ENCODE results near the gene PRKCE. TPM values are rescaled to one million over a fixed set of nuclear protein-coding genes. Genes with fewer than 3 reads are reported as not detected.
A peak's percentile ranks its signal among the peaks of the same experiment; 100 is the strongest.

The PRKCE gene
- total RNA-seq, 1 experiment from 2014 or later = 5.3 TPM

GRCh38 chr2:45983213-45983612 lies 331.7 kb downstream of the PRKCE start:
- in situ Hi-C loops (cut with HindIII; ENCODE audit: low pct_unique_long_range_greater_than_20kb, low sequenced_read_pairs) = no loop called here
- no peak for DNase-seq (ENCODE audit: low read depth)

- in situ Hi-C loops (cut with HindIII; ENCODE audit: low pct_unique_long_range_greater_than_20kb, low sequenced_read_pairs) = no loop called here
- no peak for DNase-seq (ENCODE audit: low read depth)
Measured at GRCh38 chr2:45984366-45984765, 332.9 kb downstream of the PRKCE start.

GRCh38 chr2:45984896-45985473 lies 333.5 kb downstream of the PRKCE start:
- no peak for DNase-seq (ENCODE audit: low read depth)
- in situ Hi-C loops (cut with HindIII; ENCODE audit: low pct_unique_long_range_greater_than_20kb, low sequenced_read_pairs) = no loop called here

- DNase-seq (ENCODE audit: low read depth) = no peak
- in situ Hi-C loops (cut with HindIII; ENCODE audit: low pct_unique_long_range_greater_than_20kb, low sequenced_read_pairs) = no loop called here
Measured at GRCh38 chr2:45986509-45986908, 335.0 kb downstream of the PRKCE start.

DNA sequence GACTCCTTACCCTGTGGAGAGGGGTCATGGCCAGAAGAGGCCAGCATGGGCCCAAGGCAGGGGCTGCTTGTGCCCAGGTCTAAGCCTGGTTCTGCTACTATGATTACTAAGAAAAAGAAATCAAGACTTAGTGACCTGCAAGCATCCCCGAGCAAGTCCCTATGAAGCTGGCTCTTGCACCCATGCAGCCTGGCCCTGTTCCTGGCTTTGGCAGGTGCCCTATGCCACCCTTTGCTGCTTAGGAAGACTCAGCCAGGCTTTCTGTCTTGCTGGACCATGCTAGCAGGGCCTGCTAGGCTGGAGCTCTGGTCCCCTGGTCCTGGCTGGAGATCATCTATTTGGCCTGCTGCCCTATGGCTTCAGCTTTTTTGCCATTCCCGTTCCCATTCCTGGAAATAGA lies 336.4 kb downstream of the PRKCE start:
- no peak for DNase-seq (ENCODE audit: low read depth)
- in situ Hi-C loops (cut with HindIII; ENCODE audit: low pct_unique_long_range_greater_than_20kb, low sequenced_read_pairs) = no loop called here

- in situ Hi-C loops (cut with HindIII; ENCODE audit: low pct_unique_long_range_greater_than_20kb, low sequenced_read_pairs) = no loop called here
- DNase-seq (ENCODE audit: low read depth) = no peak
Measured at GRCh38 chr2:45988879-45989278, 337.4 kb downstream of the PRKCE start.

- DNase-seq (ENCODE audit: low read depth) = no peak
- in situ Hi-C loops (cut with HindIII; ENCODE audit: low pct_unique_long_range_greater_than_20kb, low sequenced_read_pairs) = no loop called here
Measured at GRCh38 chr2:45990131-45990530, 338.7 kb downstream of the PRKCE start.

- DNase-seq (ENCODE audit: low read depth) = peak; percentile 28
- in situ Hi-C loops (cut with HindIII; ENCODE audit: low pct_unique_long_range_greater_than_20kb, low sequenced_read_pairs) = no loop called here
Measured at GRCh38 chr2:45992021-45992740, 340.7 kb downstream of the PRKCE start.

DNA sequence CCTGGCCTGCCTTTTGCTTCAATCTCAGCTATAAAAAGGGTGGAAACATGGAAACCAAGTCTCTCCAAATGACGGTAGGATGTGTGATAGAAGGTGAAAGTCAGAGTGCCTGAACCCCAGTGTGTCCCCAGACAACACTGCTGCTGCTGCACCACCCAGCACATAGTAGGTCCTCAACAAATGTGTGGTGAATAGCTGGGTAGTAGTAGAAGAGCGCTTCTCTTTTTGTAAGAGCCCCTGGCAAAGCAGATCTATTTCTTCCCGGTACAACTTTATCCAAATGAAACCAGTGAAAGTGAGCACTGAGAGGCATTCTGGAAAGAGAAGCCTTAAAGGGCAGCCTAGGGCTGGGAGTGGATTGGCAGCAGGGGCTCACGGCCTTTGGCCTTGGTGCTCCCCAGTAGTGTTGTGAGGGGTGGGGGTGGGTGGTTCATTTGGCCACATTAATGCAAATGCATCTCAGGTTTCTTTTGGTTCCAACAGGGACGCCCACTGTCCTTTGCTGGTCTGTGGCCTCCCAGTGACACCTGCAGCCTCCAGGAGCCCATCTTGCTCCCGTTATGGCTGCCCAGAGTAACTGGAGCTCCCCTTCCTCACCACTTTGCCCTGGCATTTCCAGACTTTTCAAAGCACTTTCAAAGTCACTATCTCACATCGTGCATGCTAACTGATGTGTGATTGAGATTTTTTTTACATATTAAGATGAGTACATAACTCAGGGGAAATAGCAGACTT lies 341.4 kb downstream of the PRKCE start:
- DNase-seq (ENCODE audit: low read depth) = no peak
- in situ Hi-C loops (cut with HindIII; ENCODE audit: low pct_unique_long_range_greater_than_20kb, low sequenced_read_pairs) = no loop called here

DNA sequence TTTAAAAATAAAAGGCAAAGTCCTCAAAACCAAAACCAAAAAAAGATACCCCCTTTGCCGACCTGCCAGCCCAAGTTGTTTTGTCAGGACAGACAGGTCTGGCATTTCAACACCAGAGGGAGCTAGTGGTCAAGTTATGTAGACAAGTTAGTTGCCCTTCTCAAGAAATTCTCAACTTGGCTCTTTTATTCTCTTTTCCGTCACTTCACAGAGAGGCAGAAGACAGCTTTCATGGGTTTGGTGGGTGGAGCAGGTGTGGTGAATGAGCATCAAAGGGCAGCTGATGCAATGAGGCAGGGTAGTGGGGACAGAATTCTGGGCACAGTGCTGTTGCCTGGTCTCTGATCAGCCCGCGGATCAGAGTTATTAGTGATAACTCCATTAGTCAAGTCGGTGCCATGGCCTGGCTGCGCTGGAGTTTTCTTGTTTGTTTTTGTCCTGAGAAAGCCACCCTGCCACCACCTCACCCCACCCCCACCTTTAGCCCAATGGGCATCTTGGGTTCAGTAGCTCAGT lies 342.1 kb downstream of the PRKCE start:
- in situ Hi-C loops (cut with HindIII; ENCODE audit: low pct_unique_long_range_greater_than_20kb, low sequenced_read_pairs) = no loop called here
- peak; percentile 39 for DNase-seq (ENCODE audit: low read depth)

- DNase-seq (ENCODE audit: low read depth) = no peak
- in situ Hi-C loops (cut with HindIII; ENCODE audit: low pct_unique_long_range_greater_than_20kb, low sequenced_read_pairs) = no loop called here
Measured at GRCh38 chr2:45994060-45994459, 342.6 kb downstream of the PRKCE start.

GRCh38 chr2:46000660-46001059 lies 349.2 kb downstream of the PRKCE start:
- in situ Hi-C loops (cut with HindIII; ENCODE audit: low pct_unique_long_range_greater_than_20kb, low sequenced_read_pairs) = no loop called here
- DNase-seq (ENCODE audit: low read depth) = no peak

GRCh38 chr2:46001290-46001689 lies 349.8 kb downstream of the PRKCE start:
- no peak for DNase-seq (ENCODE audit: low read depth)
- in situ Hi-C loops (cut with HindIII; ENCODE audit: low pct_unique_long_range_greater_than_20kb, low sequenced_read_pairs) = no loop called here

DNA sequence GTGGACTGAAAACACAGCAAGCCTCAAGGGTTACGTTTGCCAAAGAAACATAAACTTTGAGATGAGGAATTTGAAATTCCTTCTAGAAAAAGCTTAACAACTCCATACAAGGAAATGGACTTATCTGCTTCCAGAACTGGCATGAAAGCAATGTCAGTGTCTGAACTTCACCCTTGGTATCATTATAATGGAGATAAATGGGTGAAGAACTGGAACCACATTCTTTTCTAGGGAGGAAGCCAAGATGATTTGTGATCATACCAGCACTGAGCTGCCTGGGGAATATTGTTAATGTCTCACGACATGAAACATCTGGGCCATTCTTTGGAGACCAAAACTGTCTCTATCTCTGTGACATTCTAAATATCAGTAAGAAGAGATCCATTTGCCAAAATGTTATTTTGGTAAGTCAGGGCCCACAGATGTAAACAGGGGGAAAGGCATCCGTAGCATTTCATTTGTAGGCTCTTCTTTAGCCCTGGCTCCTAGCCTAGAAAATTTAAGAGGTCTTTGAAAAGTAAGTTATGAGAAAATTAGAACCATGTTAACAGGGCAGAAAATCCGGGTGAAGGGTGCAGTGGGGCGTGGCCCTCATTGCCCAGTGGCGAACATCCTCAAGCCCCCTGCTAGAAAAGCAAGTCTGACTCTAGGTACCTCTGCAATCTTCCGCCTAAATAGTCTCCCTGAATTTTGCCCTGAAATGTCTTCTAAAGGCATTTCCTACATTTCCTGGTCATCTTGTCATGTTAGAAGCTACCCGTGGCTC lies 350.4 kb downstream of the PRKCE start:
- DNase-seq (ENCODE audit: low read depth) = no peak
- in situ Hi-C loops (cut with HindIII; ENCODE audit: low pct_unique_long_range_greater_than_20kb, low sequenced_read_pairs) = no loop called here

DNA sequence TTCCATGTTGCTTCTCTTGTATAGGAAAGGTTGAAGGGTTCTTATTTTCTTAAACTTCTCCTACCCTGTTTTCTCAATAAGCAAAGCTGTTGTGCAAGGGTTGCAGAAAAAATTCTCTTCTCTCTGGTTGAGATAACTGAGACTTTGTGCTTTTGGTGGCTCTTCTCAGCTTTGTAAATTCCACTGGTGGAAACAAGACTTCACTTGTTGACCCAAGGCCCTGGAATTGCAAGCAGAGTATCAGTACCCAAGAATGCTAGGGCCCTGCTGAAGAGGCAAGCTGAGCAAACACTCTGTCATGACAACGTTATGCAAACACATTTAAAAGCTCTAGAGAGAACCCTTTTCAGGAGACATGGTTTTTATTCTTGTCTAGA lies 351.0 kb downstream of the PRKCE start:
- in situ Hi-C loops (cut with HindIII; ENCODE audit: low pct_unique_long_range_greater_than_20kb, low sequenced_read_pairs) = no loop called here
- DNase-seq (ENCODE audit: low read depth) = no peak

DNA sequence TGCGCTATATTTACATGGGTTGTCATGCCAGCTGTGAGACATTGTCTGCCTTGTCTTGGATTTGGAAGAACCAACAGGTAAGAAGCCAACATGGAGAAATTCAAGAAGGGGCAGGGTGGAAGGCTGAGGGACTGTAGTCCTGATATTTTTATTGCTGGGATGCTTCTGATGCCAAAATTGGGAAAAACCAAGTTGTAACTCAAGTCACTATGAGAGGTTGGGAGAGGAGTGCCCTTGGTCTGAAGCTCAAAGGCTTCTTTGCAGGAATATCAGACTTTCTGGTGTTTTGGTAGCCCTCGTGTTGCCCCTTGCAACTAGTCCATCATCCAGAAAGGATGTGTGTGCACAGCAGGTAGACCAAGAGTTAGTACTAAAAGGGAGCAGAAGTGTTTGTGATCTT lies 351.5 kb downstream of the PRKCE start:
- DNase-seq (ENCODE audit: low read depth) = no peak
- in situ Hi-C loops (cut with HindIII; ENCODE audit: low pct_unique_long_range_greater_than_20kb, low sequenced_read_pairs) = no loop called here

- in situ Hi-C loops (cut with HindIII; ENCODE audit: low pct_unique_long_range_greater_than_20kb, low sequenced_read_pairs) = no loop called here
- DNase-seq (ENCODE audit: low read depth) = no peak
Measured at GRCh38 chr2:46003903-46004473, 352.5 kb downstream of the PRKCE start.

DNA sequence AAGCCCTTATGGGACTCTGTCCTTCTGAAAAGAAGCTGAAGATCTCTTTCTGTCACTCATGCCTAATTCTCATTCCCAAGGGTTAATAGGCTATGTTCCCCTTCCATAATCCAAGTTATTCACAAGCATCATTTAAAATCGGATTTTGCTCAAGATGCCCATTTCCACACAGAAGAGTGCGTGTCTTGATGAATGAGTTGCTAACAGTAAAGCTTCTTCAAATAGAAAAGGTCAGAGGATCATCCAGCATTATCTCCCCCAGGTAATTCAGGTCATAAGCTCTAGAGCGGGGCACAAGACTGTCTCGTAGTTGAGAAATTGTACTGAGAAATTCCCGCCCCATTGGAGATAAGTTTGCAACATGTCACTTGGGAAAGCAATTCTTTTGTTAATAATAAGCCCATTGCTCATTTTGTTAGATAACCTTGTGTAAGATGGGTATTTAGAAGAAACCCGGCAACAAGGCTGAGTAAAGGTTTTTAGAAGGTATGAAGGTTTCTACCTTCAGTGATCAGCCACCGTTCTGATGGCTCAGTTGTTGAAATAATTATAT lies 355.1 kb downstream of the PRKCE start:
- in situ Hi-C loops (cut with HindIII; ENCODE audit: low pct_unique_long_range_greater_than_20kb, low sequenced_read_pairs) = no loop called here
- DNase-seq (ENCODE audit: low read depth) = no peak
